Lower leg skin (tissue), 3 donors: ENCODE data around the gene TSPOAP1.

Source experiments
- CTCF ChIP-seq, 3 donors: fragments of 450-650 bp; IDR thresholded peaks; one replicate each; pipeline ENCODE4 v1.5.1; 2016; ENCODE audit warnings: antibody characterized with exemption in 3 of 3, mild to moderate bottlenecking in 3 of 3, moderate library complexity in 2 of 3
- POLR2A ChIP-seq, 2 donors: fragments of 450-650 bp; IDR thresholded peaks; one replicate each; pipeline ENCODE4 v1.6.1; 2016 to 2017; ENCODE audit warnings: antibody characterized with exemption in 2 of 2, mild to moderate bottlenecking in 1 of 2, moderate library complexity in 1 of 2

GRCh38 chr17:58263773-58264172 is 64.8 kb downstream of the TSPOAP1 start:
- no peak for TF ChIP-seq POLR2A (IDR thresholded peaks at IDR 0.05)
- TF ChIP-seq CTCF (IDR thresholded peaks at IDR 0.05) = no peak
